ENCODE data around the gene USP7.
"Not testable (repeated sequence)": the region's sequence is repeated elsewhere in the genome, so short reads cannot be mapped to it uniquely, and the experiment has no call there.

The USP7 gene

DNA sequence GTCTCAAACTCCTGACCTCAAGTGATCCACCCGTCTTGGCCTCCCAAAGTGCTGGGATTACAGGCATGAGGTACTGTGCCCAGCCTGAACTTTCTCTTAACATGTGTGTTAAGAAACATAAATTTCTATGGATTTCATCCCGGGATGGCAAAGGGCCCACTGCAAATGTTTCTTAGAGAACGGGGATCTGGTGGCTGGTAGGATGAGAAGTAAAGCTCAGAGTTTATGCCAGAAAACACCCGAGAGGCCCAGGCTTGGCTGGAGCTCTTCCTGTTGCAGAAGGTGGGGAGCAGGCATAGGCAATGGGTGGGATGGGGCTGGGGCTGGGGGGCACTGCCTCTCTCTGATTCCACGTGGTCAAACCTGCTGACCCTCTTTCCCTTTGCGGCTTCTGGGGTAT is 89.3 kb downstream of the USP7 start:
- DNase-seq: no peak

GRCh38 chr16:8873866-8874195 is 89.9 kb downstream of the USP7 start:
- not testable (repeated sequence) for DNase-seq

GRCh38 chr16:8872967-8873865 is 90.5 kb downstream of the USP7 start:
- DNase-seq: no peak

DNA sequence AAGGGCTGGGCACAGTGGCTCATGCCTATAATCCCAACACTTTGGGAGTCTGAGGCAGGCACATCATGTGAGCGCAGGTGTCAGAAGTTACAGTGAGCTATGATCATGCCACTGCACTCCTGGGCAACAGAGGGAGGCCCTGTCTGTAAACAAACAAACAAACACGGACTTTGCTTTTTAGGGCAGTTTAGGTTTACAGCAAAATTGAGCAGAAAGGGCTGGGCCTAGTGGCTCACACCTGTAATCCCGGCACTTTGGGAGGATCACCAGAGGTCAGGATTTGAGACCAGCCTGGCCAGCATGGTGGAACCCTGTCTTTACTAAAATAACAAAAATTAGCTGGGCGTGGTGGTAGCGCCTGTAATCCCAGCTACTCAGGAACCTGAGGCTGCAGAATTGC is 91.6 kb downstream of the USP7 start:
- no peak for DNase-seq

GRCh38 chr16:8869988-8870241 is 93.8 kb downstream of the USP7 start:
- not testable (repeated sequence) for DNase-seq

- DNase-seq: no peak
Measured at GRCh38 chr16:8869212-8869987, 94.3 kb downstream of the USP7 start.

DNA sequence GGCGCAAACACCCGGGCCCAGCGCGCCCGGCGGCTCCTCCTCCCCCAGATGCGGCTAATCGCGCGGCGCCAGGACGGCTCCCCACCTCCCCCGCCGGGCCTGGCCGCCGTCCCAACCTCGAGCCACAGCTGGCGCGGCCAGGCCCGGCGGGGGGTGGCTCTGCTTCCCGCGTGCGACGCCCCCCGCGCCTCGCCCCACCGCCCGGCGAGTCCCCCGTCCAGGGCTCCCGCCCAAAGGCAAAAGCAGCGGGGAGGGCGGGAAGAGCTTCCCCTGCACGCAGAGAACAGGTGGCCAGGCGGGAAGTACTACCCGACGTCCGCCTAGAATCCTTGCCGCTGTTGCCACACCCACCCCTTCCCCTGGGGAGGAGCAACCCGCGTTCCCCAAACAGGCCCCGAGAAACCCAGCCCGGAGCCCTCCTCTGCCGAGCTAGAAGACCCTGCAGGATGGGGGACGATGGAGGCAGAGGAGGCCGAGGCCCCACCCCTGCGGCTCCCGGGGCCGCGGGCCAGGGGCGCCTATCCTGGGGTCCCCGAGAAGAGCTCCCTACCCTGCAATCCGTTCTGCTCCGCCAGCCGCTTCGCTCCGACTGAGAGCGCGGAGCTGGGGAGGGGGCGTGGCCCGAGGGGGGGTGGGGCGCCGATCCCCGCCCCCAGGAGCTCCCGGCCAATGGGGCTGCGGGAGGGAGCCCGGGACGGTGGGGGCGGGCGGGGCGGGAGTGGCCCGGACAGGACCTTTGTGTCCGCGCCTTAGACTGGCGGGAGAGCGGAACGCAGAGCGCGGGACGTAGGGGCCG is 95.1 kb downstream of the USP7 start, which contains the start of gene CARHSP1:
Gene CARHSP1, minus strand, starts transcription at position 591 of the 796 bp plus-strand sequence. CDS start 9,678 bp downstream, outside the sequence.
- peak; percentile 86 for DNase-seq

DNA sequence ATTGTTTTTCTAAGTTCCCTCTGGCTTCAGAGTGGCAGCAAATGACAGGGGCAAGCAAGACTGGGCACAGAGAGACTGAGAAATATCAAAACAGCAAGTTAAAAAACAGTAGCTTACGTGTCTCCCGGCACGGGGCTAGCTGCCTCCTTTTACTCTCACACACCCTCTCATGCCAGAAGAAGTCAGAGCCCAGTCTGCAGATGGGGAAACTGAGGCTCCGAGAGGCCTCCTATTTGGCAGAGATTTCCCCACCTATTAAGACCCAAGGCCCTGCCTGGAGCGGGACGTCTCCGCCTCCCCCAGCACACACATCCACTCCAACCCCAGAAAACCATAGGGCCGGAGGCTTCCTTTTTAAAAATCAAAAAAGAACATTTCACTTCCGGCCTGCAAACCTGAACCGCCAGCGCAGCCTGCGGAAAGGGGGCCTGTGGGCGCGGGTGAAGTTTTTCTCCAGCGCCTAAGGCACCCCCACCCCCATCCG is 95.7 kb downstream of the USP7 start:
- no peak for DNase-seq

GRCh38 chr16:8867216-8867931 is 96.3 kb downstream of the USP7 start:
- no peak for DNase-seq

- no peak for DNase-seq
Measured at GRCh38 chr16:8866884-8867215, 96.9 kb downstream of the USP7 start.

DNA sequence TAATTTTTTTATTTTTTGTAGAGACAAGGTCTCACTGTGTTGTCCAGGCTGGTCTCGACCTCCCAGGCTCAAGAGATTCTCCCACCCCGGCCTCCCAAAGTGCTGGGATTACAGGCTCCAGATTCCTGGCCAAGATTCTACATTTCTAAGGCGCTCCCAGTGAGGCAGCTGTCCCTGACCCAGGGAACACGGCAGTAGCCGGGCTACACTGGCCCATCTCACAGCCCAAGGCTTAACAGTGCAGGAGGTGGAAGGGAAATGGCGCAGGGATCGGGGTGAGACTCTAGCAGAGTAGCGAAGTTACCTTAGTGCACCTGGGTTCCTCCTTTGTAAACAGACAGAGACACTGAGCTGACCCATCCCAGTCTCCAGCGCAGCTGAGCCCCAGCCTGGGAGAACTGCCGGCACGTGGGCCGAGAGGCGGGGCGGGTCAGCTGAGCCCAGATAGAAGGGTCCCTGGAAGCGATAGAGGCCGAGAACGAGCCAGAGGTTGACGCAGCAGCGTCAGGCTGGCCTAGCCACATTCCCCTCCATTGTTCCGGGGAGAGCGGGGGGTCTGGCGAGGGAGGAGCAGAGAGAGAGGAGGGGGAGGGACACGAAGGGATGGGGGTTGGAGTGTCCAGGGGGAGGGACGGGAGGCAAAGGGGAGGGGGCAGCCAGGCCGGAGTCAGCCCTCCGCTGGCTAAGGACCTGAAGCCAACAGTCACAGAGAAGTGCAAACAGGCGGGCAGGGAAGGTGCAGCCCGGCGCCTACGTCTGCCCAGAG is 97.4 kb downstream of the USP7 start:
- DNase-seq: no peak

DNA sequence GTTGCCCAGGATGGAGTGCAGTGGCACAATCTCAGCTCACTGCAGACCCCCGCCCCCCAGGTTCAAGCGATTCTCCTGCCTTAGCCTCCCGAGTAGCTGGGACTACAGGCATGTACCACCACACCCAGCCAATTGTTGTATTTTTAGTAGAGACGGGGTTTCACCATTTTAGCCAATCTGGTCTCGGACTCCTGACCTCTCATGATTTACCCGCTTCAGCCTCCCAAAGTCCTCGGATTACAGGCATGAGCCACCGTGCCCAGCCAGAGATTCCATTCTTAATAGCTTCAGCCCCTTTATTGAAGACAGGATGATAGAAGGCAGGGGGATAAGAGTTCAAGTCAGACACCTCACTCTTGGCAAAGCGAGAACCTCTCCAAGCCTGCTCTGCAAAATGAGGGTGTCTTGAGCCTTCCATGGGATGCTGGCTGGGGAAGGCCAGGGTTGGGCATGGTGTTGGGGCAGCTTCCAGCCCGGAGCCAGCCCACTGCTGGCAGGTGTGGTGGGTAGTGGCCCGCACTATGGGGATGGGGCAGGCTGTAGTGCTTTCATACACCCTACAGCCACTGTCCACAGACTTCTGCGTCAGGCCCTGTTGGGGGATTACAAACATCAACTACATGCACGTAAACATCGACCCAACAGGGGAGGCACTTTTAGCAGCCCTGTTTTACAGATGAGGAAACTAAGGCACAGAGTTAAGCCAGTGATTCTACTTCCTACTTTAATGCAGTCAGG is 98.4 kb downstream of the USP7 start:
- no peak for DNase-seq

DNA sequence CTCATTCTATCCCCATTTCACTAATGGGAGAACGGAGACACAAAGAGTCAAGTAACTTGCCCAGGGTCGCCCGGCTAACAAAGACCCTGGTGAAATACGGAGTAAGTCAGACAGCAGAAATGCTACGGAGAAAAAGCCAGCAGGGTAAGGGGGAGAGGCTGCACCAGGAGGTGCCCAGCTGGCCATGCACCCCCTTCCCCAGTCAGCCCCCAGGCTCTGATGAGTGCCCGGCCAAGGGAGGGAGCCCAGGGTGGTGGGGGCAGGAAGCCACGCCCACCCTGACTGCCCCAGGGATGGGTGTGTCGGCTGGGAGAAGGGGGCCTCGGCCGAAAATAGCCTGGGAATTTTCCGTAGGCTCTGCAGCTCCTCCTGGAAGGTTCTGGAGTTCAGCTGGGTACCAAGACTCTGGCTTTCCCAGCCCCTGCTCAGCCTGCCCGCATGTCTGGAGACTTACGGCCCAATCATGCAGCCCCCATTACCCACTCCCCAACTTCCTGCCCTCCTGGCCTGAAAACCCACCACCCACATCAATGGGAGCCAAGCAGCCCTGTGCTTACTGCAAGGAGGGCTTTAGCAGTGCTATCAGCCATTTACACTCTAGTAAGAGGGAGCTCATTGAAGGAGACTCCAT is 99.1 kb downstream of the USP7 start:
- DNase-seq: no peak

- DNase-seq: no peak
Measured at GRCh38 chr16:8863594-8864424, 99.9 kb downstream of the USP7 start.

GRCh38 chr16:8862309-8863130 is 101.2 kb downstream of the USP7 start:
- DNase-seq: no peak

- no peak for DNase-seq
Measured at GRCh38 chr16:8861563-8862308, 102.0 kb downstream of the USP7 start.

- DNase-seq: no peak
Measured at GRCh38 chr16:8859913-8860881, 103.5 kb downstream of the USP7 start.

All from NCI-H446 treated with DMSO at 0.1 percent for 48 hours (cell line).